Breast epithelium (tissue), 4 donors: ENCODE measurements around the gene RTTN. TPM values are rescaled to one million over a fixed set of nuclear protein-coding genes. Genes with fewer than 3 reads are reported as not detected.

Experiments used
- DNase-seq, 2 donors: peaks; one replicate each; pipeline ENCODE4 v3.0.0-alpha.2; 2019; ENCODE audit warnings: low spot score in 2 of 2
- H3K27ac ChIP-seq, 2 donors: fragments of 200-600 bp; sonication (generic) in 1 of 2; one replicate each; pipeline ENCODE4 v1.5.1; 2016 to 2019; ENCODE audit warnings: mild to moderate bottlenecking in 1 of 2
- H3K27me3 ChIP-seq, 2 donors: fragments of 200-600 bp; sonication (generic) in 1 of 2; one replicate each; pipeline versions ENCODE4 v1.5.1 to v1.6.0; 2017 to 2019; ENCODE audit warnings: control low read depth in 1 of 2, mild to moderate bottlenecking in 1 of 2
- H3K36me3 ChIP-seq: fragments of 200-600 bp; one replicate; pipeline ENCODE4 v1.5.1; 2019
- H3K4me1 ChIP-seq, 2 donors: fragments of 200-600 bp; sonication (generic); one replicate each; pipeline ENCODE4 v1.5.1; 2016 to 2019; ENCODE audit warnings: control low read depth in 1 of 2
- H3K4me3 ChIP-seq, 3 donors: fragments of 200-600 bp; sonication (generic); 1 replicate in 2 of 3; 2 replicates in 1 of 3; pipeline ENCODE4 v1.5.1; 2016 to 2019; ENCODE audit warnings: mild to moderate bottlenecking in 3 of 3, moderate library complexity in 2 of 3
- H3K9me3 ChIP-seq, 2 donors: fragments of 200-600 bp; sonication (generic) in 1 of 2; one replicate each; pipeline ENCODE4 v1.5.1; 2016 to 2019; ENCODE audit warnings: control low read depth in 1 of 2
- CTCF ChIP-seq, 3 donors: fragments of 450-650 bp; IDR thresholded peaks; one replicate each; pipeline ENCODE4 v1.5.1; 2016 to 2017; ENCODE audit warnings: antibody characterized with exemption in 3 of 3, mild to moderate bottlenecking in 3 of 3, moderate library complexity in 3 of 3
- POLR2A ChIP-seq: fragments of 450-650 bp; IDR thresholded peaks from one replicate; pipeline ENCODE4 v1.6.1; 2016; ENCODE audit warnings: antibody characterized with exemption, mild to moderate bottlenecking, moderate library complexity
- POLR2AphosphoS5 ChIP-seq, 3 donors: sonication (generic); formaldehyde crosslinking; IDR thresholded peaks; one replicate each; pipeline ENCODE4 v1.6.1; 2017; ENCODE audit warnings: antibody characterized with exemption in 3 of 3
- intact Hi-C: fragments of 100-400 bp; cut with DNase I; formaldehyde crosslinking; loops from one replicate; pipeline ENCODE4 v1.15.1; 2023; ENCODE audit warnings: low total_unique reads
- total RNA-seq, 3 donors: library from RNA; depleted of rRNA; stranded (reverse); fragments of >200 nt; gene quantifications; one replicate each; pipeline ENCODE4 v1.1.0, GENCODE V29; 2016

RTTN gene
- total RNA-seq, 3 donors from 2014 or later, result 14.7 to 35.0 (median 29.8) TPM

GRCh38 chr18:70132999-70133398 is 72.5 kb downstream of the RTTN start:
- H3K4me3 ChIP-seq, result no peak overlapping the region
- H3K9me3 ChIP-seq, result no peaks in the 10 kb centered on the region
- no peaks in the 10 kb centered on the region for H3K36me3 ChIP-seq
- no peak overlapping the region for H3K27ac ChIP-seq
- no peaks in the 10 kb centered on the region for H3K27me3 ChIP-seq
- no peak for DNase-seq
- intact Hi-C loops, result no loop called here
- H3K4me1 ChIP-seq, result no peaks in the 10 kb centered on the region
- no peak for TF ChIP-seq CTCF (IDR thresholded peaks at IDR 0.05)

GRCh38 chr18:70128271-70128670 is 77.2 kb downstream of the RTTN start:
- no peak for DNase-seq
- no peaks in the 10 kb centered on the region for H3K36me3 ChIP-seq
- no peaks in the 10 kb centered on the region for H3K9me3 ChIP-seq
- no peaks in the 10 kb centered on the region for H3K4me1 ChIP-seq
- H3K27ac ChIP-seq, result no peak overlapping the region
- intact Hi-C loops, result no loop called here
- H3K27me3 ChIP-seq, result no peaks in the 10 kb centered on the region
- TF ChIP-seq POLR2AphosphoS5 (IDR thresholded peaks at IDR 0.05) (no peak), CTCF (IDR thresholded peaks at IDR 0.05) (no peak), POLR2A (no peak)
- H3K4me3 ChIP-seq, result no peak overlapping the region

GRCh38 chr18:70127359-70127758 is 78.1 kb downstream of the RTTN start:
- no peak for DNase-seq
- Histone ChIP-seq H3K27ac (no peak overlapping the region), H3K4me3 (no peak overlapping the region), H3K27me3 (no peaks in the 10 kb centered on the region), H3K36me3 (no peaks in the 10 kb centered on the region), H3K4me1 (no peaks in the 10 kb centered on the region), H3K9me3 (no peaks in the 10 kb centered on the region)
- no peak for TF ChIP-seq POLR2AphosphoS5 (IDR thresholded peaks at IDR 0.05)
- TF ChIP-seq POLR2A, result no peak
- TF ChIP-seq CTCF (IDR thresholded peaks at IDR 0.05), result no peak
- intact Hi-C loops, result no loop called here

GRCh38 chr18:70126832-70127231 is 78.7 kb downstream of the RTTN start:
- Histone ChIP-seq H3K27ac (no peak overlapping the region), H3K9me3 (no peaks in the 10 kb centered on the region), H3K4me1 (no peaks in the 10 kb centered on the region), H3K4me3 (no peak overlapping the region), H3K36me3 (no peaks in the 10 kb centered on the region), H3K27me3 (no peaks in the 10 kb centered on the region)
- TF ChIP-seq POLR2AphosphoS5 (IDR thresholded peaks at IDR 0.05), result no peak
- no peak for TF ChIP-seq CTCF (IDR thresholded peaks at IDR 0.05)
- TF ChIP-seq POLR2A, result no peak
- DNase-seq, result no peak
- intact Hi-C loops, result no loop called here

- H3K36me3 ChIP-seq, result no peaks in the 10 kb centered on the region
- H3K4me1 ChIP-seq, result no peaks in the 10 kb centered on the region
- intact Hi-C loops, result no loop called here
- DNase-seq, result no peak
- H3K9me3 ChIP-seq, result no peaks in the 10 kb centered on the region
- no peak overlapping the region for H3K27ac ChIP-seq
- no peak overlapping the region for H3K4me3 ChIP-seq
- no peaks in the 10 kb centered on the region for H3K27me3 ChIP-seq
- TF ChIP-seq POLR2AphosphoS5 (IDR thresholded peaks at IDR 0.05) (no peak), CTCF (IDR thresholded peaks at IDR 0.05) (no peak), POLR2A (no peak)
These were observed 81.3 kb downstream of the RTTN start for GRCh38 chr18:70124139-70124538.
